GM19035 (cell line): Measurements from ENCODE around the gene GSTM3.
"Not testable (repeated sequence)": the region's sequence is repeated elsewhere in the genome, so short reads cannot be mapped to it uniquely, and the experiment has no call there.

Source experiments
- ATAC-seq: cut with Tn5 transposase; IDR thresholded peaks from one replicate; pipeline ENCODE4 v1.9.1; 2021; ENCODE audit not compliant: unreplicated experiment

Gene GSTM3

GRCh38 chr1:109732390-109732881, 8.4 kb downstream of the GSTM3 start:
- no peak for ATAC-seq

DNA sequence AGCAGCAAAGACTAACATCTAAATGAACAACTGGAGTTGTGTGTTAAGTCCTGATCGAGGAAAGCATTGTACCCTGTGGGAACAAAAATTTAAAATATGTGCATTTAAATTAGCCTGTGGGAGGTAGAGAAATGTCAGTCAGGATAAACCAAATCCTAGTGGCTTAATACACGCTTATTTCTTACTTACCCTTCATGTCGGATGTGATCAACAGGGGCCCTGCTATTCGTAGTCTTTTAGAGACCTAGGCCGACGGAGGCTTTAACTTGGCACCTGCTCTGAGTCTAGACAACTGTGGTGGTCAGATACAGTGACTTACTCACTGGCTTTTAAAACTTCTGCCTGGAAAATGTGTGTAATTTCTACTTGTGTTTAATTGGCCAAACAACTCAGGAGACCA, 10.2 kb downstream of the GSTM3 start:
- ATAC-seq: no peak

DNA sequence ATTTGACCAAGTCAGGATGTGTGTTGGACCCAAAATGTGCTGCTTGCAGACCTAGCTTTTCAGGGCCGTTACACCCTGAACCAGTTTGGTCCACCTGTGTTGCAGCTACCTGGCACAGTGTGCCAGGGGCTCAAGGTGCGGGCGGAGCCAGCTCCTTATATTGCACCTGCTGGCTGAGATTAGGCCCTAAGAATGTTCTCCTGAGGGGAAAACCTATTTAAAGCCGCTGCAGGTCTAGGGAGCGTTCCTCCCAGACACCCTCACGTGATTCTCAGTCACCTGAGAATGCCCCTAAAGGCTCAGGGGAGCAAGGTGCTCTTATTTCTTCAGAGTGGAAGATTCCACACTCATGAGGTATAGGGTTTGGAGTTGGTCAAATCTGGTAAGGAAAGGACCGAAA, 12.0 kb downstream of the GSTM3 start:
- ATAC-seq: no peak

GRCh38 chr1:109726728-109727373, 14.0 kb downstream of the GSTM3 start:
- no peak for ATAC-seq

GRCh38 chr1:109726007-109726406, 14.8 kb downstream of the GSTM3 start:
- ATAC-seq: no peak

DNA sequence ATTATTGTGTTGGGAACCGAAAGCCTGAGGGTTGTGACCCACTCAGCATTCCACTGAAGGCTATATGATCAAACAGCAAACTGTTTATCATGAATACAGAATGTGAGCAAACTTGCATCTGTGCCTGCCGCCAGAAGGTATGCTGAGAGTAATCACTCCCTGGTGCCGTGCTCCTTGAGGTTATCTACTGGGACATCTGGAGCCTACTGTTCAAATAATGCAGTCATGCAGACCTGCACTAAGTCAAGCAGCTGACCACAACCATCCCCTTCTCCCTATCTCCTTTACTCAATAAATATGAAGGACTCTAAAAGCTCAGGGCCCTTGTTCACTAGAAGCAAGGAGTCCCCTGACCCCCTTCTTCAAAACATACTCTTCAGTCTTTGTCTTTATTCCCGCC, 15.3 kb downstream of the GSTM3 start:
- ATAC-seq: no peak

DNA sequence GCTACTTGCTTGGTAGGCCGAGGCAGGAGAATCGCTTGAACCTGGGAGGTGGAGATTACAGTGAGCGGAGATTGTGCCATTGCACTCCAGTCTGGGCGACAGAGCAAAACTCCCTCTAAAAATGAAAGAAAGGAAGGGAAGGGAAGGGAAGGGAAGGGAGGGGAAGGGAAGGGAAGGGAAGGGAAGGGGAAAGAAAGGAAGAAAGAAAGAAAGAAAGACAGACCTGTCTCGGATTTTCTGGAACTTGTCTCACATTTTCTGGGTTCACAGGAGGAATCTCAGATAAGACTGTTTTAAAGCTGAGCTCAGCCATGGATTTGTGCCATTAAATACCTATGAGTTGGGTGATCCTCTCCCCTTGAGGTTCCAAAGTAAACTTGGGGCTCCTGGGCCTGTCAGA, 15.9 kb downstream of the GSTM3 start:
- ATAC-seq: no peak

- ATAC-seq: no peak
These were observed 17.7 kb downstream of the GSTM3 start for GRCh38 chr1:109722908-109723691.

DNA sequence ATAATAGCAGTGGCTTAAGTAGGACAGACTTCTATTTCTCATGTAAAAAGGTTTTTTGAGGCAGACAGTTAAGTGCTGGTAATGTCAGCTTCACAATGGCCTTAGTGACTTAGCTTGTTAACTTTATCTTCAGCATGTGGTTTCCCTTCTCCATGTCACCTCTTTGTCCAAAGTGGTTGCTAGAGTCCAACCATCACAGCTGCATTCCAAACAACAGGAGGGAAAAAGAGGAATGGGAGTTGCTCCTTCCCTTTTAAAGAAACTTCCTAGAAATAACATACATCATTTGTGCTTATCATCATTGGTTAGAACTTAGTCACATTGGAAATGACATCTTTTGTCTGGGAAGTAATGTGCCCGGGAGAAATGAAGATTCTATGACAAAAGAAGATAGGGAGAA, 18.9 kb downstream of the GSTM3 start:
- ATAC-seq: no peak

GRCh38 chr1:109721042-109721441, 19.8 kb downstream of the GSTM3 start:
- no peak for ATAC-seq

DNA sequence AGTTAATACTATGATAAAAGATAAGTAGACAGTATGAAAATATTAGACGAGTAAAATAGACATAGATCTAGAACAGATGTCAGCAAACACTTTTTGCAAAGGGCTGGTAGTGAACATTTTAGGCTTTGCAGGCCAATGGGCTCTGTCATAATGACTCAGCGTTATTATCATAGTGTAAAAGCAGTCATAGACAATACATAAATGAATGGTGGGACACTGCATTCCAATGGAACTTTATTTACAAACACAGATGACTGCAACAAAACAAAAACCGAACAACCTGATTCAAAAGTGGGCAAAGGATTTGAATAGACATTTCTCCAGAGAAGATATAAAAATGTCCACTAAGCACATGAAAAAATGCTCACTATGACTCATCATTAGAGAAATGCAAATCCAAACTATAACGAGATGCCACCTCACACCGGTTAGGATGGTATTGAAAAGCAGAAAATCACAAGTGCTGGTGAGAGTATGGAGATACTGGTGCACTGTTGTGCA, 21.5 kb downstream of the GSTM3 start:
- ATAC-seq: no peak

GRCh38 chr1:109718495-109718894, 22.3 kb downstream of the GSTM3 start:
- ATAC-seq: no peak

DNA sequence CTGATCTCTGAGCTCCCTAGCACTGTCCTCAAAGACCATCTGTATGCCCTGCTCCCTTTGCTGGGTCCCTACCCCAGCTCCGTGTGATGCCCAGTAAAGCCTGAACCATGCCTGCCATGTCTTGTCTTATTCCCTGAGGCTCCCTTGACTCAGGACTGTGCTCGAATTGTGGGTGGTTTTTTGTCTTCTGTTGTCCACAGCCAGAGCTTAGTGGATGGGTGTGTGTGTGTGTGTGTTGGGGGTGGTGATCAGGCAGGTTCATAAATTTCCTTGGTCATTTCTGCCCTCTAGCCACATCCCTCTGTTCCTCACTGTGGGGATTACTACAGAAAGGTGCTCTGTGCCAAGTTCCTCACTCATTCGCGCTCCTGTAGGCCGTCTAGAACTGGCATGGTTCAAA, 23.1 kb downstream of the GSTM3 start:
- no peak for ATAC-seq

DNA sequence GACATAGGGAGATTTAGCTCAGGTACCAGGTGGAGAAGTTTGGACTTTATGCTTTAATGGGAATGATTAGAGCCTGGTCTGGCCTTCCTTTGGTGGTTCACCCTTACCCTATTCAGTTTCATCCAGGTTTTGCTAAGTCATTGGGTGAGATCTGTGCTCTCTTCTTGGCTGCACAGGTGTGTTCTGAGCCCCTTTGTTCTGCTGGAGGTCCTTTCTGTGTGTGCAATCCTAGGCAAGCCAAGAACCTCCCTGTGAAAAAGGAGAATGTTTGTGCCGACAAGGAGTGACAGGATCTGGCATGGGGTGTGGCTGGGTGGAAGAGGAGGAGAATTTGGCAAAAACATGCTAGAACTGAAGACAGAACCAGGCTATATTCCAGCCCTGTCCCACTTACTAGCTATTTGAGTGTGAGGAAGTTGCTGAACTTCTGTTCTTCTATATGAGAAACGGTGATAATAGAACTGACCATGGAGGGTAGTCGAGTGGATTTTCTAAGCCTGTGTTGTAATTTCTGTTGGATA, 24.2 kb downstream of the GSTM3 start:
- no peak for ATAC-seq

GRCh38 chr1:109716121-109716520, 24.7 kb downstream of the GSTM3 start:
- no peak for ATAC-seq

GRCh38 chr1:109714661-109715372, 26.0 kb downstream of the GSTM3 start:
- no peak for ATAC-seq

DNA sequence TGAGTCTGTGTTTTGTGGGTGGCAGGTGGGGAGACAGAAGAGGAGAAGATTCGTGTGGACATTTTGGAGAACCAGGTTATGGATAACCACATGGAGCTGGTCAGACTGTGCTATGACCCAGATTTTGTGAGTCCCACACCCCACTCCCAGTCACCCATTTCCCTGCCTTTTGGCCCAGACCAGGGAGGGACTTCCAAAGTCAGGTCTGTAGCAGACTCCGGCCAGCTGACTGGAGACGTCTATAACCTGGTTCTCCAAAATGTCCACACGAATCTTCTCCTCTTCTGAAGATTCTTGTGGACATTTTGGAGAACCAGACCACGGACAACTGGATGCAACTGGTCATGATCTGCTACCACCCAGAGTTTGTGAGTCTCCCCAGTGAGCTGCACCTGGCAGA, 27.2 kb downstream of the GSTM3 start:
- no peak for ATAC-seq

DNA sequence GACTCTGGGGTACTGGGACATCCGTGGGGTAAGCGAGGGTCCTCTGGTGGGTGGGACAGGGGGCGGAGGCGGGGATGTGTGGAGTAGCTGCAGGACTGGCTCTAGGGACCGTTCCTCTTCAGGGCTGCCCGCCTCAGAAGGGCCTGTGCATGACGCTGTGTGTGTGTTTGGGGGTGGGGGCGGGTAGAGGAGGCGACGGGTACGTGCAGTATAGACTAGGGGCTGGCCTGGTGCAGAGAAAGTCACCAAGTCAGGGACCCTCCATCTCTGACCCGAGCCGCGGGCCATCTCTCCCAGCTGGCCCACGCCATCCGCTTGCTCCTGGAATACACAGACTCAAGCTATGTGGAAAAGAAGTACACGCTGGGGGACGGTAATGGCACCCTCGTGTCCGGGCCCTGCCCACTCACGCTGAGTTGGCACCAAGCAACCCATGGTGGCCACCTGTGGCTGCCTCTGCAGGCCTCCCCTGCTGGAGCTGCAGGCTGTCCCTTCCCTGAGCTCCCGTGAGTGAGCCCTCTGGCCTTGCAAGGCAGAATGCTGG, 28.4 kb downstream of the GSTM3 start:
- ATAC-seq: no peak

GRCh38 chr1:109711593-109712320, 29.1 kb downstream of the GSTM3 start, which contains the start of gene GSTM5:
TSS of gene GSTM5 (plus strand) at chr1:109712251. CDS start at chr1:109712313, 62 bp downstream.
- ATAC-seq: not testable (repeated sequence)

GRCh38 chr1:109709822-109710221, 31.0 kb downstream of the GSTM3 start:
- ATAC-seq: not testable (repeated sequence)
